Activated naive CD8-positive, alpha-beta T cell treated with anti-CD3 and anti-CD28 coated beads, Interleukin-2, amount 50 U/mL, for 16 hours (primary cell): ENCODE data around the gene GMDS.
"Not testable (repeated sequence)": the region's sequence is repeated elsewhere in the genome, so short reads cannot be mapped to it uniquely, and the experiment has no call there.

Experiments
- DNase-seq: peaks from one replicate; pipeline ENCODE4 v3.0.0-alpha.2; 2020; ENCODE audit warnings: low read depth, low spot score

GMDS gene

GRCh38 chr6:1712451-1712850 lies 533.0 kb downstream of the GMDS start:
- no peak for DNase-seq

GRCh38 chr6:1711136-1711535 lies 534.3 kb downstream of the GMDS start:
- DNase-seq: no peak

- no peak for DNase-seq
Measured at GRCh38 chr6:1709234-1709641, 536.2 kb downstream of the GMDS start.

- DNase-seq: no peak
Measured at GRCh38 chr6:1708820-1709219, 536.6 kb downstream of the GMDS start.

- no peak for DNase-seq
Measured at GRCh38 chr6:1708122-1708521, 537.3 kb downstream of the GMDS start.

- DNase-seq: no peak
Measured at GRCh38 chr6:1705630-1706029, 539.8 kb downstream of the GMDS start.

- DNase-seq: no peak
Measured at GRCh38 chr6:1705183-1705582, 540.2 kb downstream of the GMDS start.

- no peak for DNase-seq
Measured at GRCh38 chr6:1704711-1705110, 540.7 kb downstream of the GMDS start.

GRCh38 chr6:1703923-1704322 lies 541.5 kb downstream of the GMDS start:
- DNase-seq: no peak

GRCh38 chr6:1703091-1703855 lies 542.1 kb downstream of the GMDS start:
- no peak for DNase-seq

- no peak for DNase-seq
Measured at GRCh38 chr6:1702580-1703051, 542.8 kb downstream of the GMDS start.

- no peak for DNase-seq
Measured at GRCh38 chr6:1701668-1702353, 543.6 kb downstream of the GMDS start.

- DNase-seq: no peak
Measured at GRCh38 chr6:1700278-1700967, 545.0 kb downstream of the GMDS start.

GRCh38 chr6:1698527-1698926 lies 546.9 kb downstream of the GMDS start:
- no peak for DNase-seq

GRCh38 chr6:1697688-1698351 lies 547.6 kb downstream of the GMDS start:
- no peak for DNase-seq

GRCh38 chr6:1696463-1696850 lies 548.9 kb downstream of the GMDS start:
- DNase-seq: no peak

- no peak for DNase-seq
Measured at GRCh38 chr6:1695546-1696462, 549.6 kb downstream of the GMDS start.

- DNase-seq: not testable (repeated sequence)
Measured at GRCh38 chr6:1691828-1692227, 553.6 kb downstream of the GMDS start.

GRCh38 chr6:1690656-1691055 lies 554.7 kb downstream of the GMDS start:
- DNase-seq: not testable (repeated sequence)

GRCh38 chr6:1689141-1689540 lies 556.3 kb downstream of the GMDS start:
- no peak for DNase-seq

- no peak for DNase-seq
Measured at GRCh38 chr6:1688396-1688795, 557.0 kb downstream of the GMDS start.
